Sigmoid colon (tissue), 4 donors: Measurements from ENCODE around the gene TMEM19.

Experiments used
- CTCF ChIP-seq, 4 experiments: fragments of 450-650 bp in 3 of 4; fragments of 200-600 bp in 1 of 4; IDR thresholded peaks; one replicate each; pipeline ENCODE4 v1.5.1; 2016 to 2019; ENCODE audit warnings: antibody characterized with exemption in 4 of 4, mild to moderate bottlenecking in 3 of 4, moderate library complexity in 2 of 4
- EP300 ChIP-seq, 4 donors: sonication (generic); formaldehyde crosslinking; IDR thresholded peaks; one replicate each; pipeline ENCODE4 v1.6.1; 2017; ENCODE audit warnings: antibody characterized with exemption in 4 of 4
- POLR2A ChIP-seq, 2 donors: fragments of 450-650 bp; IDR thresholded peaks; one replicate each; pipeline ENCODE4 v1.6.1; 2016; ENCODE audit warnings: antibody characterized with exemption in 2 of 2, mild to moderate bottlenecking in 2 of 2, moderate library complexity in 2 of 2
- POLR2AphosphoS5 ChIP-seq, 4 donors: sonication (generic); formaldehyde crosslinking; IDR thresholded peaks; one replicate each; pipeline ENCODE4 v1.6.1; 2017; ENCODE audit warnings: antibody characterized with exemption in 4 of 4

- TF ChIP-seq CTCF (IDR thresholded peaks at IDR 0.05) (no peak), POLR2A (IDR thresholded peaks at IDR 0.05) (no peak), POLR2AphosphoS5 (IDR thresholded peaks at IDR 0.05) (no peak), EP300 (IDR thresholded peaks at IDR 0.05) (no peak)
Observed at GRCh38 chr12:71725011-71725410, 39.1 kb downstream of the TMEM19 start.
